Central memory CD8-positive, alpha-beta T cell (primary cell): ENCODE results near the gene PATE3.

Source experiments
- ATAC-seq: fragments of 150-1000 bp; cut with Tn5 transposase; replicated peaks from 2 replicates; pipeline ENCODE4 v1.10.0; 2022; ENCODE audit warnings: mild to moderate bottlenecking, moderate FRiP score, moderate number of reproducible peaks; ENCODE audit not compliant: poor library complexity, severe bottlenecking; ENCODE audit errors: extremely low read depth
- DNase-seq, 2 donors: peaks; one replicate each; pipeline ENCODE4 v3.0.0; 2021; ENCODE audit warnings: low spot score in 2 of 2
- H3K27ac Mint-ChIP-seq: one replicate; pipeline ENCODE4 v1.8.0; 2022; ENCODE audit warnings: low read depth, mild to moderate bottlenecking, moderate library complexity, mixed read lengths
- H3K27me3 Mint-ChIP-seq: one replicate; pipeline ENCODE4 v1.8.0; 2022; ENCODE audit warnings: mixed read lengths
- H3K36me3 Mint-ChIP-seq: one replicate; pipeline ENCODE4 v1.8.0; 2022; ENCODE audit warnings: mild to moderate bottlenecking, moderate library complexity, mixed read lengths; ENCODE audit not compliant: insufficient read depth
- H3K4me1 Mint-ChIP-seq: one replicate; pipeline ENCODE4 v1.8.0; 2022; ENCODE audit warnings: mixed read lengths
- H3K4me3 Mint-ChIP-seq: one replicate; pipeline ENCODE4 v1.8.0; 2022; ENCODE audit warnings: mild to moderate bottlenecking, moderate library complexity, mixed read lengths
- H3K9me3 Mint-ChIP-seq: one replicate; pipeline ENCODE4 v1.8.0; 2022; ENCODE audit warnings: mixed read lengths

PATE3 gene

GRCh38 chr11:125777309-125777708, 10.6 kb upstream of the PATE3 start:
- ATAC-seq (no peak), DNase-seq (no peak)
- H3K27me3 Mint-ChIP-seq, result peaks cover 37% of the 10 kb centered on the region
- no peak overlapping the region for H3K4me3 Mint-ChIP-seq
- peaks cover 2% of the 10 kb centered on the region for H3K36me3 Mint-ChIP-seq
- peaks cover 6% of the 10 kb centered on the region for H3K9me3 Mint-ChIP-seq
- no peak overlapping the region for H3K27ac Mint-ChIP-seq
- no peaks in the 10 kb centered on the region for H3K4me1 Mint-ChIP-seq

DNA sequence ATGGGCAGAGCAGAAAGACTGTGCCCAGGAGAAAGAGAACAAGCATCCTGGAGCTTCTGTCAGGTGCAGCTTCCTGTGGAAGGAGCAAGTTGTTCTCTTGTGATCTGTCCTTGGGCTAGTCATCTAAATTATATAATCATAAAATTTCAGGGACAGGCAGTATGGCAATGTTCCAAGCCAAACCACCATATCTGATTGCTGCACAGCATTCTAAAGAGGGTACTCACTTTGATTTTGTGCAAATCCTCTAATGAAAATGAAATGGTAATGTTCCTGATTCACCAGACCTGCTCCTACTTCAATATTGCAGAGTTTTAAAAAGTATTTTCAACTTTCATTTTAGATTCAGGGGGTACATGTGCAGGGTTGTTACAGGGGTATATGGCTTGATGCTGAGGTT, 9.2 kb upstream of the PATE3 start, which contains the start of gene PATE2:
Gene PATE2, minus strand, starts transcription at position 101 of the 400 bp plus-strand sequence. Its CDS starts 55 bp downstream, at position 46.
- ATAC-seq (no peak), DNase-seq (no peak)
- peaks cover 6% of the 10 kb centered on the region for H3K9me3 Mint-ChIP-seq
- no peaks in the 10 kb centered on the region for H3K4me1 Mint-ChIP-seq
- no peak within 1 kb of the TSS for H3K27ac Mint-ChIP-seq
- peaks cover 37% of the 10 kb centered on the region for H3K27me3 Mint-ChIP-seq
- H3K4me3 Mint-ChIP-seq, result no peak within 1 kb of the TSS
- peaks cover 2% of the 10 kb centered on the region for H3K36me3 Mint-ChIP-seq

DNA sequence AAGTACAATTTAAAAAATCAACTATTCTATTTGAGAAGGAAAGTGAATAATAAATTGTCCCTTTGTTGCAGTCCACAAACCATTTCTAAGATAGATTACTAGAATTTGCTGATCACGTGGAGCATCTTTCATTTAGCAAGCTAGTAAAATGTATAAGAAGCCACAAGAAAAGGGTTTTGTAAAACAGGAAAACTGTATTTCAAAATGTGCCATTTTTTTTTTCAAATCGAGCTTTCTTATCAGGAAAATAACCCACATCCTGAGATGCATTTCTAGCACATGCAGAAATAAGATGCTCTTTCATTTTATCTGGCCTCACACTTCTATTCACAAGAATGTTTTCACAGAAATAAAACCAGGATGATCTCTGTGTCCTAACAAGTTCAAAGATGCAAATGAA, 3.2 kb upstream of the PATE3 start:
- ATAC-seq, result no peak
- peaks cover 6% of the 10 kb centered on the region for H3K9me3 Mint-ChIP-seq
- no peak overlapping the region for H3K4me3 Mint-ChIP-seq
- H3K27me3 Mint-ChIP-seq, result peaks cover 28% of the 10 kb centered on the region
- no peak for DNase-seq
- no peaks in the 10 kb centered on the region for H3K4me1 Mint-ChIP-seq
- H3K36me3 Mint-ChIP-seq, result peaks cover 2% of the 10 kb centered on the region
- H3K27ac Mint-ChIP-seq, result no peak overlapping the region

- no peak for DNase-seq
- H3K36me3 Mint-ChIP-seq, result no peaks in the 10 kb centered on the region
- no peak overlapping the region for H3K4me3 Mint-ChIP-seq
- peaks cover 14% of the 10 kb centered on the region for H3K9me3 Mint-ChIP-seq
- no peak overlapping the region for H3K27ac Mint-ChIP-seq
- peaks cover 27% of the 10 kb centered on the region for H3K27me3 Mint-ChIP-seq
- ATAC-seq, result no peak
- no peaks in the 10 kb centered on the region for H3K4me1 Mint-ChIP-seq
Observed at GRCh38 chr11:125790825-125791224, 2.9 kb downstream of the PATE3 start.

DNA sequence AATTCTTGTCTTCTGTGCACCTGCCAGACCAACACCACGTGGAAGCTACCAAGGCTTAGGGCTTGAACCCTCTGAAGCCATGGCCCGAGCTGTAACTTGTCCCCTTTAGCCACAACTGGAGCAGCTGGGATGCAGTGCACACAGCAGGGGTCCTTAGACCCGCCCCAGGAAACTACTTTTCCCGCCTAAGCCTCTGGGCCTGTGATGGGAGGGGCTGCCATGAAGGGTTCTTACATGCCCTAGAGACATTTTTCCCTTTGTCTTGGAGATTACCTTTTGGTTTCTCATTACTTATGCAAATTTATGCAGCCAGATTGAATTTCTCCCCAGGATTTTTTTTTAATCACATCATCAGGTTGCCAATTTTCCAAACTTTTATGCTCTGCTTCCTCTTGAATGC, 9.7 kb downstream of the PATE3 start:
- H3K27ac Mint-ChIP-seq, result no peak overlapping the region
- no peak for ATAC-seq
- H3K4me3 Mint-ChIP-seq, result no peak overlapping the region
- peaks cover 47% of the 10 kb centered on the region for H3K9me3 Mint-ChIP-seq
- H3K36me3 Mint-ChIP-seq, result no peaks in the 10 kb centered on the region
- no peak for DNase-seq
- H3K27me3 Mint-ChIP-seq, result peaks cover 40% of the 10 kb centered on the region
- H3K4me1 Mint-ChIP-seq, result no peaks in the 10 kb centered on the region

GRCh38 chr11:125799808-125800207, 11.9 kb downstream of the PATE3 start:
- ATAC-seq, result no peak
- H3K4me1 Mint-ChIP-seq, result no peaks in the 10 kb centered on the region
- H3K27me3 Mint-ChIP-seq, result peaks cover 40% of the 10 kb centered on the region
- no peak overlapping the region for H3K27ac Mint-ChIP-seq
- H3K4me3 Mint-ChIP-seq, result no peak overlapping the region
- H3K9me3 Mint-ChIP-seq, result peaks cover 49% of the 10 kb centered on the region
- no peaks in the 10 kb centered on the region for H3K36me3 Mint-ChIP-seq
- no peak for DNase-seq

DNA sequence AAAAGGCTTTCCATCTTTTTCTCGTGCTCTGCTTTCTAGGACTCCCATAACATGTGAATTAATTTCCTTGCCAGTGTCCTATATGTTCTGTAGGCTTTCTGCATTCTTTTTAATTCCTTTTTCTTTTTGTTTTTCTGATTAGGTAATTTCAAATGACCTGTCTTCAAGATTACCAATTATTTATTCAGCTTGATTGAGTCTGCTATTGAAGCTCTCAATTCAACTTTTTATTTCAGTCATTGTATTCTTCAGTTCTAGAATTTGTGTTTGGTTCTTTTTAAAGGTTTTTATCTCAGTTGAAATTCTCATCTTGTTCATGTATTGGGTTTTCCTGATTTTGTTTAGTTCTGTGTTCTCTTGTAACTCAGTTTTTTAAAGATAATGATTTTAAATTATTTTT, 14.5 kb downstream of the PATE3 start:
- DNase-seq, result no peak
- Mint-ChIP-seq H3K4me1 (no peaks in the 10 kb centered on the region), H3K36me3 (no peaks in the 10 kb centered on the region), H3K27ac (no peak overlapping the region), H3K4me3 (no peak overlapping the region), H3K27me3 (peaks cover 36% of the 10 kb centered on the region), H3K9me3 (peaks cover 37% of the 10 kb centered on the region)
- ATAC-seq, result no peak

GRCh38 chr11:125807909-125808308, 20.0 kb downstream of the PATE3 start:
- Mint-ChIP-seq H3K4me1 (no peaks in the 10 kb centered on the region), H3K9me3 (peaks cover 6% of the 10 kb centered on the region), H3K27me3 (peaks cover 14% of the 10 kb centered on the region), H3K4me3 (no peak overlapping the region), H3K36me3 (no peaks in the 10 kb centered on the region), H3K27ac (no peak overlapping the region)
- ATAC-seq (no peak), DNase-seq (no peak)

GRCh38 chr11:125833016-125833415, 45.1 kb downstream of the PATE3 start, which contains the start of gene PATE4:
PATE4 (plus strand) TSS chr11:125833316; CDS start chr11:125833360, 44 bp downstream.
- Mint-ChIP-seq H3K27me3 (peaks cover 52% of the 10 kb centered on the region), H3K27ac (no peak within 1 kb of the TSS), H3K4me1 (no peaks in the 10 kb centered on the region), H3K9me3 (no peaks in the 10 kb centered on the region), H3K4me3 (no peak within 1 kb of the TSS), H3K36me3 (no peaks in the 10 kb centered on the region)
- DNase-seq (no peak), ATAC-seq (no peak)

- Mint-ChIP-seq H3K27me3 (peaks cover 58% of the 10 kb centered on the region), H3K36me3 (no peaks in the 10 kb centered on the region), H3K9me3 (no peaks in the 10 kb centered on the region), H3K4me3 (no peak overlapping the region), H3K27ac (no peak overlapping the region), H3K4me1 (no peaks in the 10 kb centered on the region)
- DNase-seq (no peak), ATAC-seq (no peak)
Observed at GRCh38 chr11:125835748-125836147, 47.8 kb downstream of the PATE3 start.
